Neuronal stem cell (in vitro differentiated cells): Measurements from ENCODE around the gene AOPEP.

ENCODE experiments used
- DNase-seq: peaks from one replicate; pipeline ENCODE4 v3.0.0-alpha.2; 2013; ENCODE audit warnings: low spot score
- H2AFZ ChIP-seq: one replicate; pipeline ENCODE4 v1.6.1; 2013; ENCODE audit warnings: mild to moderate bottlenecking, low read length, inconsistent platforms
- H2AK5ac ChIP-seq: 2 replicates; pipeline ENCODE4 v1.6.1; 2013; ENCODE audit warnings: low read depth, mild to moderate bottlenecking, inconsistent platforms, low read length, moderate library complexity, mixed read lengths
- H2BK120ac ChIP-seq: 2 replicates; pipeline ENCODE4 v1.6.1; 2013; ENCODE audit warnings: low read depth, mild to moderate bottlenecking, inconsistent platforms, low read length, moderate library complexity, mixed read lengths
- H2BK12ac ChIP-seq: one replicate; pipeline ENCODE4 v1.6.1; 2013; ENCODE audit warnings: low read length, inconsistent platforms
- H2BK15ac ChIP-seq: 2 replicates; pipeline ENCODE4 v1.6.1; 2013; ENCODE audit warnings: mild to moderate bottlenecking, low read length, inconsistent platforms, mixed read lengths
- H2BK5ac ChIP-seq: one replicate; pipeline ENCODE4 v1.6.1; 2013; ENCODE audit warnings: inconsistent platforms, mild to moderate bottlenecking, low read length, moderate library complexity
- H3K14ac ChIP-seq: one replicate; pipeline ENCODE4 v1.6.1; 2013; ENCODE audit warnings: low read length, inconsistent platforms
- H3K18ac ChIP-seq: 2 replicates; pipeline ENCODE4 v1.6.1; 2013; ENCODE audit warnings: low read length, inconsistent platforms
- H3K23ac ChIP-seq: 2 replicates; pipeline ENCODE4 v1.6.1; 2013; ENCODE audit warnings: low read depth, mild to moderate bottlenecking, mixed read lengths, low read length, inconsistent platforms; ENCODE audit not compliant: poor library complexity
- H3K27ac ChIP-seq: replicated peaks from 3 replicates; pipeline ENCODE4 v1.5.1; 2013; ENCODE audit warnings: low read length, inconsistent platforms
- H3K27me3 ChIP-seq, 3 experiments: 2 replicates each; pipeline ENCODE4 v1.6.1; 2013; ENCODE audit warnings: low read length in 3 of 3, mild to moderate bottlenecking in 2 of 3, inconsistent platforms in 1 of 3, low read depth in 1 of 3, mixed read lengths in 1 of 3, moderate library complexity in 1 of 3; ENCODE audit not compliant: control insufficient read depth in 3 of 3, insufficient read depth in 3 of 3
- H3K36me3 ChIP-seq, 2 donors: replicated peaks in 1 of 2; 2 replicates each; pipeline ENCODE4 v1.6.1; 2013; ENCODE audit warnings: low read length in 2 of 2; ENCODE audit not compliant: control insufficient read depth in 2 of 2, insufficient read depth in 2 of 2
- H3K4ac ChIP-seq: 2 replicates; pipeline ENCODE4 v1.6.1; 2013; ENCODE audit warnings: inconsistent platforms, mild to moderate bottlenecking, low read length, moderate library complexity
- H3K4me1 ChIP-seq, 2 donors: 1 replicate in 1 of 2; 2 replicates in 1 of 2; pipeline ENCODE4 v1.6.1; 2013; ENCODE audit warnings: low read length in 2 of 2, low read depth in 1 of 2; ENCODE audit not compliant: control insufficient read depth in 2 of 2, insufficient read depth in 1 of 2
- H3K4me2 ChIP-seq: one replicate; pipeline ENCODE4 v1.6.1; 2013; ENCODE audit warnings: mild to moderate bottlenecking, low read length, inconsistent platforms; ENCODE audit not compliant: insufficient read depth, poor library complexity, severe bottlenecking
- H3K4me3 ChIP-seq, 2 donors: 2 replicates each; pipeline ENCODE4 v1.5.1; 2013; ENCODE audit warnings: low read length in 2 of 2, mild to moderate bottlenecking in 2 of 2, inconsistent platforms in 1 of 2, moderate library complexity in 1 of 2
- H3K79me1 ChIP-seq: one replicate; pipeline ENCODE4 v1.6.1; 2013; ENCODE audit warnings: low read depth, mild to moderate bottlenecking, inconsistent platforms, low read length, moderate library complexity
- H3K9ac ChIP-seq: one replicate; pipeline ENCODE4 v1.6.1; 2013; ENCODE audit warnings: mild to moderate bottlenecking, low read depth, low read length, inconsistent platforms; ENCODE audit not compliant: poor library complexity
- H3K9me3 ChIP-seq, 2 donors: replicated peaks in 1 of 2; 2 replicates each; pipeline versions ENCODE3 to v1.6.1; 2013; ENCODE audit warnings: low read length in 2 of 2, mild to moderate bottlenecking in 2 of 2, inconsistent platforms in 1 of 2, low read depth in 1 of 2, mixed read lengths in 1 of 2, moderate library complexity in 1 of 2; ENCODE audit not compliant: control insufficient read depth in 2 of 2, insufficient read depth in 1 of 2
- H4K8ac ChIP-seq: one replicate; pipeline ENCODE4 v1.6.1; 2013; ENCODE audit warnings: low read depth, mild to moderate bottlenecking, inconsistent platforms, low read length, moderate library complexity
- H4K91ac ChIP-seq: one replicate; pipeline ENCODE4 v1.6.1; 2013; ENCODE audit warnings: low read length, low read depth, mild to moderate bottlenecking, inconsistent platforms; ENCODE audit not compliant: poor library complexity
- WGBS, 2 donors: extraction: QIAGEN DNeasy Blood & Tissue Kit; methylation state at CpG; one replicate each; pipeline ENCODE4 v1.1.7; 2013; ENCODE audit warnings: missing lambda C conversion rate in 2 of 2, mixed read lengths in 1 of 2; ENCODE audit not compliant: insufficient read length in 2 of 2, insufficient replicate concordance in 1 of 2; ENCODE audit errors: extremely low coverage in 2 of 2; 5-methylcytosine and 5-hydroxymethylcytosine counted together

AOPEP gene

GRCh38 chr9:94690344-94690743, 36.2 kb upstream of the AOPEP start:
- no CpG with 5 or more reads among the region's 9 CpGs for WGBS, 2 donors
- Histone ChIP-seq H3K18ac (peak overlapping the region; percentile 20), H3K14ac (no peak overlapping the region)

GRCh38 chr9:94692601-94693000, 33.9 kb upstream of the AOPEP start:
- Histone ChIP-seq H3K27ac (peak overlapping the region; percentile 21), H3K4me3 (no peak overlapping the region), H3K4me1 (peaks cover 3 to 12% of the 10 kb centered on the region in 2 donors), H3K27me3 (no peaks in the 10 kb centered on the region), H2AFZ (no peak overlapping the region), H2AK5ac (no peak overlapping the region), H3K18ac (no peak overlapping the region), H3K4me2 (no peak overlapping the region), H3K23ac (no peak overlapping the region), H3K36me3 (no peaks in the 10 kb centered on the region), H2BK120ac (no peak overlapping the region), H3K4ac (no peak overlapping the region), H3K14ac (no peak overlapping the region), H3K9me3 (no peaks in the 10 kb centered on the region), H2BK12ac (no peak overlapping the region), H3K9ac (no peak overlapping the region), H2BK5ac (no peak overlapping the region), H3K79me1 (no peaks in the 10 kb centered on the region), H4K91ac (no peak overlapping the region), H2BK15ac (no peak overlapping the region), H4K8ac (no peak overlapping the region)
- no peak for DNase-seq
- WGBS, 2 donors, result no CpG with 5 or more reads among the region's 4 CpGs

More at GRCh38 chr9:94690344-94690743, 36.2 kb upstream of the AOPEP start:
- Histone ChIP-seq H2AK5ac (no peak overlapping the region), H4K8ac (no peak overlapping the region), H3K36me3 (no peaks in the 10 kb centered on the region), H3K79me1 (no peaks in the 10 kb centered on the region), H3K9ac (no peak overlapping the region), H2BK12ac (no peak overlapping the region), H3K4me3 (no peak overlapping the region), H3K4me1 (peaks cover 3 to 12% of the 10 kb centered on the region in 2 donors), H3K9me3 (no peaks in the 10 kb centered on the region), H2BK120ac (no peak overlapping the region), H2BK15ac (no peak overlapping the region), H3K4me2 (no peak overlapping the region), H2AFZ (no peak overlapping the region), H3K27me3 (no peaks in the 10 kb centered on the region), H3K4ac (no peak overlapping the region), H3K27ac (no peak overlapping the region), H4K91ac (no peak overlapping the region), H3K23ac (no peak overlapping the region), H2BK5ac (no peak overlapping the region)
- DNase-seq, result no peak

- Histone ChIP-seq H3K27me3 (no peaks in the 10 kb centered on the region), H3K4me1 (peaks cover 6 to 17% of the 10 kb centered on the region in 2 donors), H4K8ac (no peak overlapping the region), H3K79me1 (no peaks in the 10 kb centered on the region), H3K4ac (no peak overlapping the region), H3K4me2 (no peak overlapping the region), H2BK12ac (no peak overlapping the region), H3K9ac (no peak overlapping the region), H3K14ac (no peak overlapping the region), H2BK15ac (no peak overlapping the region), H3K27ac (no peak overlapping the region), H2BK120ac (no peak overlapping the region), H3K23ac (no peak overlapping the region), H3K4me3 (no peak overlapping the region), H4K91ac (no peak overlapping the region), H2BK5ac (no peak overlapping the region), H3K9me3 (no peaks in the 10 kb centered on the region), H3K36me3 (no peaks in the 10 kb centered on the region), H2AK5ac (no peak overlapping the region), H3K18ac (no peak overlapping the region), H2AFZ (peak overlapping the region; percentile 79)
- no CpG with 5 or more reads among the region's 8 CpGs for WGBS, 2 donors
- DNase-seq, result no peak
Observed at GRCh38 chr9:94693485-94694204, 32.9 kb upstream of the AOPEP start.

GRCh38 chr9:94696545-94696944, 30.0 kb upstream of the AOPEP start:
- no peak overlapping the region for H2BK12ac ChIP-seq
- no peak overlapping the region for H3K9ac ChIP-seq
- no peak overlapping the region for H2BK15ac ChIP-seq
- no peak overlapping the region for H2BK5ac ChIP-seq
- H4K8ac ChIP-seq, result no peak overlapping the region
- no peak overlapping the region for H3K4me3 ChIP-seq
- no peak overlapping the region for H2AK5ac ChIP-seq
- no peaks in the 10 kb centered on the region for H3K36me3 ChIP-seq
- no peak overlapping the region for H3K4me2 ChIP-seq
- H3K4me1 ChIP-seq, result peaks cover 6 to 17% of the 10 kb centered on the region in 2 donors
- WGBS, 2 donors, result no CpG with 5 or more reads among the region's 5 CpGs
- H2BK120ac ChIP-seq, result no peak overlapping the region
- H2AFZ ChIP-seq, result no peak overlapping the region
- no peaks in the 10 kb centered on the region for H3K9me3 ChIP-seq
- H3K14ac ChIP-seq, result no peak overlapping the region
- no peak overlapping the region for H4K91ac ChIP-seq
- no peak overlapping the region for H3K18ac ChIP-seq
- H3K4ac ChIP-seq, result no peak overlapping the region
- no peaks in the 10 kb centered on the region for H3K79me1 ChIP-seq
- no peak overlapping the region for H3K27ac ChIP-seq
- H3K23ac ChIP-seq, result no peak overlapping the region
- no peaks in the 10 kb centered on the region for H3K27me3 ChIP-seq
- DNase-seq, result no peak
